ENCODE measurements around the gene TBC1D14. TPM values are rescaled to one million over a fixed set of nuclear protein-coding genes. Genes with fewer than 3 reads are reported as not detected.
A peak's percentile ranks its signal among the peaks of the same experiment; 100 is the strongest.

Gene TBC1D14
- total and polyA plus RNA-seq, 2 of the 8 experiments (the other 6 are each of a cell fraction or from before 2014, with no cell fraction given) = 45.6 to 48.2 TPM

GRCh38 chr4:6960628-6961412 is 51.2 kb downstream of the TBC1D14 start:
- Histone ChIP-seq H3K14ac (ENCODE audit: insufficient read length) (no peak overlapping the region), H3K27me3 (replicated peaks in 1 of 4; ENCODE audit: control insufficient read depth in 3 of 4, extremely low read depth in 1 of 4, insufficient read depth in 3 of 4, low read length in 3 of 4) (no peaks in the 10 kb centered on the region), H4K20me1 (replicated peaks in 1 of 2; ENCODE audit: control insufficient read depth in 1 of 2, insufficient read depth in 2 of 2, low read length in 2 of 2) (peaks cover 0 to 2% of the 10 kb centered on the region in 2 experiments), H3K9me3 (ENCODE audit: insufficient read depth in 2 of 2, low read depth in 1 of 2, low read length in 1 of 2) (no peaks in the 10 kb centered on the region), H3K4ac (replicated peaks; ENCODE audit: insufficient read length, low read depth, low read length) (no peak overlapping the region), H2BK120ac (replicated peaks; ENCODE audit: low read depth, low read length) (no peak overlapping the region), H2BK12ac (ENCODE audit: low read depth, low read length) (0 out of 2 replicates have a peak overlapping the region, but pooled peaks have one; percentile 72), H3K23me2 (ENCODE audit: low read depth, low read length) (no peaks in the 10 kb centered on the region; the same call in 1 of the 2 replicates), H3K79me2 (ENCODE audit: control insufficient read depth in 1 of 2, insufficient read depth in 2 of 2, low read length in 2 of 2) (peaks cover 0 to 60% of the 10 kb centered on the region in 2 experiments; a peak in 2 of 4 replicates), H3K27ac (ENCODE audit: low read depth, low read length) (no peak overlapping the region), H3K23ac (ENCODE audit: insufficient read length) (no peak overlapping the region), H4K8ac (ENCODE audit: extremely low read depth, insufficient read depth, low read length) (no peak overlapping the region; the same call in 1 of the 2 replicates), H2AK5ac (ENCODE audit: low read depth, low read length) (peak overlapping the region; percentile 41; the same call in 1 of the 2 replicates), H3K9ac (replicated peaks in 1 of 4; ENCODE audit: extremely low read depth in 1 of 4, low read depth in 3 of 4, low read length in 3 of 4) (no peak overlapping the region), H3K36me3 (ENCODE audit: control insufficient read depth in 2 of 4, insufficient read depth in 4 of 4, low read length in 3 of 4) (no peaks in the 10 kb centered on the region), H3K4me2 (ENCODE audit: insufficient read depth in 1 of 2, low read depth in 2 of 2, low read length in 2 of 2) (no peak overlapping the region; a peak in 1 of 4 replicates), H3K79me1 (ENCODE audit: low read depth, low read length) (peaks cover 10% of the 10 kb centered on the region), H2BK20ac (ENCODE audit: low read length) (no peak overlapping the region), H3K4me3 (ENCODE audit: extremely low read depth in 1 of 4, insufficient read depth in 2 of 4, low read depth in 3 of 4, low read length in 4 of 4) (no peak overlapping the region), H2BK15ac (ENCODE audit: low read length) (no peak overlapping the region), H3K18ac (ENCODE audit: extremely low read depth, low read length) (no peak overlapping the region), H4K5ac (ENCODE audit: insufficient read length, low read depth, low read length) (no peak overlapping the region), H2AFZ (ENCODE audit: low read length) (no peak overlapping the region), H2BK5ac (ENCODE audit: low read depth, low read length) (peak overlapping the region; percentile 92; the same call in 1 of the 2 replicates), H4K91ac (replicated peaks; ENCODE audit: insufficient read length, low read length) (peak overlapping the region; percentile 4), H3K56ac (replicated peaks; ENCODE audit: insufficient read length, low read depth, low read length) (no peak overlapping the region), H3K4me1 (replicated peaks in 1 of 4; ENCODE audit: control insufficient read depth in 3 of 4, insufficient read depth in 4 of 4, low read length in 3 of 4) (peaks cover 0 to 32% (median 26%) of the 10 kb centered on the region in 4 experiments; a peak in 6 of 7 replicates)
- TF ChIP-seq SP2 (IDR thresholded peaks at IDR 0.05; ENCODE audit: low read length) (no peak), CREB1 (IDR thresholded peaks at IDR 0.05) (no peak), NANOG (IDR thresholded peaks at IDR 0.05; ENCODE audit: insufficient read depth, low read depth, low read length, poor library complexity, severe bottlenecking) (no peak), BCL11A (IDR thresholded peaks at IDR 0.05; ENCODE audit: low read depth in 2 of 2, low read length in 2 of 2) (no peak), EP300 (IDR thresholded peaks at IDR 0.05; ENCODE audit: borderline replicate concordance in 1 of 2, low read depth in 2 of 2, low read length in 2 of 2) (no peak), KDM1A (IDR thresholded peaks at IDR 0.05; ENCODE audit: borderline replicate concordance, low read length) (no peak), SIN3A (conservative IDR thresholded peaks at IDR 0.05 in 1 of 2, IDR thresholded peaks at IDR 0.05 in 1 of 2; ENCODE audit: low read depth in 1 of 2, low read length in 2 of 2) (no peak)
- 92% methylated on average over 20 of the region's 20 CpGs; no CpG with 5 or more reads in 1 of the 2 experiments for WGBS, 2 experiments (ENCODE audit: extremely low coverage in 1 of 2, insufficient coverage in 1 of 2, insufficient read length in 1 of 2, insufficient replicate concordance in 2 of 2, low coverage in 1 of 2, low lambda C conversion rate in 2 of 2, missing lambda C conversion rate in 1 of 2)
- ChIA-PET CTCF (ENCODE audit: partially characterized antibody) (interaction anchor here (0.9 to 1.7 kb wide), 5 partner anchors 13 to 87 kb away, joined by 3 to 5 read pairs (median 3); no protein-coding TSS in a partner anchor), POLR2A (ENCODE audit: partially characterized antibody) (interaction anchor here (1.5 to 3.4 kb wide), 3 partner anchors 12 to 27 kb away, joined by 5 to 29 read pairs (median 5); no protein-coding TSS in a partner anchor)
- DNase-seq (ENCODE audit: low read depth in 1 of 2, low spot score in 2 of 2) = no peak
- FAIRE-seq = no peak
